Measurements from ENCODE around the gene HDAC4. TPM values are rescaled to one million over a fixed set of nuclear protein-coding genes. Genes with fewer than 3 reads are reported as not detected.
A peak's percentile ranks its signal among the peaks of the same experiment; 100 is the strongest.

The HDAC4 gene
- total RNA-seq, 1 donor from 2014 or later = 30.7 TPM

- ATAC-seq (no peak), DNase-seq (ENCODE audit: missing footprints) (no peak)
- intact Hi-C loops (cut with DNase I) = loop anchor here (5.0 kb wide), 1 partner anchor 63 kb away; no protein-coding TSS in a partner anchor
Measured at GRCh38 chr2:239249048-239249447, 151.8 kb downstream of the HDAC4 start.

- intact Hi-C loops (cut with DNase I) = loop anchor here (5.0 kb wide), 1 partner anchor 65 kb away; no protein-coding TSS in a partner anchor
- DNase-seq (ENCODE audit: missing footprints) (no peak), ATAC-seq (no peak)
Measured at GRCh38 chr2:239247401-239248245, 153.2 kb downstream of the HDAC4 start.

DNA sequence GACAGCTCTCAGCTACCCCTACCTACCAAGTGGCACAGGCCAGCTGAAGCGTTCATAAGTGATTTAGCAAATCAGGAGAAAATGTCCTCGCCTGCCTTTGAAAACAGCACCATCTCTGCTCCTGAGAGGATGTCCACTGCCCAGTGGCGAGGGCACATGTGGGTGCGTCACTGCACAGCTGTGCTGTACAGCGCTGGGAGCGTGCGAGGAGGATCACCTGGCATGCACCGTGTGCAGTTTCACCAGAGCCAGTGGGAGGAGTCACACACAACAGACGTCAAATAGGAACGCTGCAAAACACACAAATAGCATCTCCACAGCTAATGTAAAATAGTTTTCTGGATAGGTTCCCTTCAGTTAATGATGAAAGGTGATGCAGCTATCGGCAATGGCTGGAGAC lies 154.1 kb downstream of the HDAC4 start:
- intact Hi-C loops (cut with DNase I) = loop anchor here (5.0 kb wide), 1 partner anchor 66 kb away; no protein-coding TSS in a partner anchor
- ATAC-seq (no peak), DNase-seq (ENCODE audit: missing footprints) (no peak)

DNA sequence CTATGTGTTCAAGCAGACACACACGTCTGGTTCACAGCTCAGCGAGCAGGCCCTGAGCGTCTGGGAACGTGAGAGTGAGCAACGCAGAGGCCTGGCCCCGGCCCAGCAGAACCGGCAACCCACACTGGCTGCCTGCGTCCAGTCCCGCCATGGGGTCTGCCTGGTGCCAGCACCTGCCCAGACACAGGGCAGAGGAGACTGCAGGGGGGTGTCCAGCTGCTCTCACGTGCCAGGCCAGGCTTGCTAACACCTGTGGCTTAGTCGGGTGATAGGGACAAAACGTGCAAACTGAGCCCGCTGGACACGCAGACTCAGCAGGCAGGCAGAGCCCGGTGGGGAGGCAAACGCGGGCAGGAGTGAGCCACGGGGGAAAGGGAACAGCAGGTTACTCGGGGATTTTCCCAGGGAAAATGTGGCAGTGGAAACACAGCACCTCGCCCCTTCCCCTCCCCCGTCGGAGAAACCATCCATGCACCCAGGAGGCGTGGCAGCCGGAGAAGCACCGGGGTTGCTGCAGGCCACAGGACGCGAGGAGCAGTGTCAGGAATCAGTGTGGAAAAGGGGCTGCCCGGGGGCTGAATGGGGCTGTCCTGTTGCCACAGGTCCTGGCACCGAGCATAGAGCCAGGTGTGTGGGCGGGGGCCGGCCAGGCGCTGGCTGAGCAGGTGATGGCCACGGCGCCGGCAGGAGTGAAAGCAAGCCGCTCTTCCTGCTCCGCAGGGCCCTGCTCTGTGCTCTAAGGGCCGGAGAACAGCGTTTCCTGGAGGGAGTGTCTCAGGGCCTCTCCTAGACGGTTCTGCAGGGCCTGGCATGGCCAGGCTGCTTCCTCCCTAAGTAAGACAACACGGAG lies 154.7 kb downstream of the HDAC4 start:
- DNase-seq (ENCODE audit: missing footprints) = no peak
- intact Hi-C loops (cut with DNase I) = loop anchor here (5.0 kb wide), 1 partner anchor 66 kb away; no protein-coding TSS in a partner anchor
- peak; percentile 45 for ATAC-seq

DNA sequence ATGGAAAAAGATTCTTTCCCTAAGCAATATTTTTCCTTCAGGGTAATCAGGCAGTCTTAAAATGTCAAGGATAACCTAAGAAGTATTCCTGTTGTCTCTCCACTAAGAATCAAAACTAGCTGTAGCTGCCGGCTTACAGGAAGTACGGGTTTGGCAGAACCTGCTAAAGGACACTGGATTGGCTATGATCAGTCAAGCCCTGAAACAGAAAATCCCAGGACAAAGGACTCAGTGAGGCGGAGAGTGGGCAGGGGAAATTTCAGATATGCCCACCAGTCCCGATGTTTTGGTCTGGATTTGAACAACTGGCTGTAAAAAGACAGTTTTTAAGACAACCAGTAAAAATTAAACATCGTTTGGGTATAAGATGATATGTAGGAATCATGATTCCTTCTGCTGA lies 155.7 kb downstream of the HDAC4 start:
- ATAC-seq = no peak

GRCh38 chr2:239244625-239245024 lies 156.2 kb downstream of the HDAC4 start:
- intact Hi-C loops (cut with DNase I) = loop anchor here (5.0 kb wide), 1 partner anchor 68 kb away; no protein-coding TSS in a partner anchor
- DNase-seq (ENCODE audit: missing footprints) (no peak), ATAC-seq (no peak)

More for the DNA sequence above, 155.7 kb downstream of the HDAC4 start:
- DNase-seq (ENCODE audit: missing footprints) = no peak
- intact Hi-C loops (cut with DNase I) = loop anchor here (5.0 kb wide), 1 partner anchor 67 kb away; no protein-coding TSS in a partner anchor

- intact Hi-C loops (cut with DNase I) = no loop called here
- ATAC-seq = no peak
- no peak for DNase-seq (ENCODE audit: missing footprints)
Measured at GRCh38 chr2:239241431-239241960, 159.3 kb downstream of the HDAC4 start.

GRCh38 chr2:239240414-239240881 lies 160.4 kb downstream of the HDAC4 start:
- intact Hi-C loops (cut with DNase I) = no loop called here
- ATAC-seq (peak; percentile 88), DNase-seq (ENCODE audit: missing footprints) (peak; percentile 76)

DNA sequence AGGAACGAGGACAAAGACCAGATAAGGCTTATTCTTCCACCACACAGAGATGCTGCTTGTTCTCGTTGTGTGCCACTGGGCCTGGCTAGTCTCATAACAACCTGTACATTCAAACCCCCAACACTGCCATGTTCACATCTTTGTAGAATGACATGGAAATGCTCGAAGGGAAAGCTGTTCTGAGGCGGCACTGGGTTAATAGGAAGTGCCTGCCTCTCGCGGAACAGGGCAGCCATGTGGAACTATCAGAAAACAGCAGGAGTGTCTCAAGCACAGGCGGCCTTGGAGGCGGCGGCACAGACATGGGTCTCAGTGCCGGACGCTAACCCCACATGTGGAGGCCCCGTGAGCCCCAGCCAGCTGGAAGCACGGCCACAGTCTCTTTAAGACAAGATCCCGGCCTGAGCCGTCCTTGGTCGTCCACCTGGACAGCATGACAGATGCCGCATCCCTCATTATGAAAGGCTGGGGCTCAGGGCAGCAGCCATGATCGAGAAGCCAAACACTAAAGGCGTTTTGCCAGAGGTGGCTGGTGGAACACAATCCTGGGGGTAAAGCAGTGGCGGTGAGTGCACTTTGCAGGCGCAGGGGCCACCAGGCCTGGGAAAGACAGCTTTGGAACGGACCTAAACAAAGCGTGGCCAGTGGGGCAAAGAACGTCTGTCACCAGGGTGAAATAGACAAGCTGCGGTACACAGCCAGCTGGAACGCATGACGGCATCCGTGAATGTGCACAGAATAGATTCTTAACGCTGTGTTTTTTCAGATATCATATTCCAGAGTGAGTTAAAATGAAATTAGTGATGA lies 161.0 kb downstream of the HDAC4 start:
- ATAC-seq (peak; percentile 75), DNase-seq (ENCODE audit: missing footprints) (peak; percentile 73)
- intact Hi-C loops (cut with DNase I) = no loop called here

DNA sequence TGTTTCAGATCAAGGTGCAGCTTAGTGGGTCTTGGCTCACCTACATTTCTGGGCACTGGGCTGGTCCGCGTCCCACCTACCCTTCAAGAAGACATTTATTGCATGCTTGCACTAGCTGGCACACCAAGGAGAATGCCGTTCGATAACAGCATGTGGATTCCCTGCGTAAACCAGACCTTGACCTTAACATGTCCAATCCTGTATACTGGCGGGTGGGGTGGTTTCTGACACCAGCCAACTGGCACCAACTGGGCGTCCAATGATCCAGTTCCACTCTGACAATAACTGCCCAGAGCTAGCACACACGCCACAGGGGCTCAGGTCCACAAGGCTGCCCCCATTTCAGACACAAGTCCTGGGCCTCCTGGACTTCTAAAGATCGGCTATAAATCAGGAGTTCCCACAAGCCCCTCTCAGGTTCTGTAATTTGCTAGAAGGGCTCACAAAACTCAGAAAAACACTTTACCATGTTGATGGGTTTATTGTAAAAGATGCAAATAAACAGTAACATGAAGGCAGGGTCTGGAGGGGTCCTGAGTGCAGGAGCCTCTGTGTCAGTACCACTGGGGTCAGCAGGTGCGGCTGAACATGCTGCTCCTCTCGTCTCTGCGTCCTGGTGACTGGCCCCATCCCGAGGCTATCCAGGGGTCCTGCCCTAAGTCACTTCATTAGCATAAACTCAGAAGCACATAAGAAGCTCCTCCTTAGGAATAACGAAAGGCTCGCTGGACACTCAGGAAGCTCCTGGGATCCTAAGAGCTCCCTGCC lies 161.8 kb downstream of the HDAC4 start:
- intact Hi-C loops (cut with DNase I) = no loop called here
- DNase-seq (ENCODE audit: missing footprints) (no peak), ATAC-seq (no peak)

DNA sequence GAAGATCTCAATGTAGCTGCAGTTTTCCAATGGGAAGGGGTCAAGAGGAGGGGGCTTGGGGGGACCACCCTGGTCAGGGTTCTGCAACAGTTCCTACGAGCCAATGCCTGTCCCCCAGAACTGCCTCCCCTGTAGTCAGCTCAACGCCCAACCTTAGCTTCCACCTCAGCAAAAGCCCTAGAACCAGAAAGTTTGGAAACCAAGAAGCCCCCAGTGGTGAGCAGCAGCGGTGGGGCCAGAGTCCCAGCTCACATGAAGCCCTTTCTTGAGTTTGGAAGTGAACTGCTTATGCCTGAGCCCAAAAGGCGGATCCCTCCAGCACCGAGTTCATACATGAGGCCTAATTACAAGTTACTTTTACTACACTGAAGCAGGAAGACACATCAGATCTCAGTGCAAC lies 162.4 kb downstream of the HDAC4 start:
- ATAC-seq (no peak), DNase-seq (ENCODE audit: missing footprints) (no peak)
- intact Hi-C loops (cut with DNase I) = no loop called here

DNA sequence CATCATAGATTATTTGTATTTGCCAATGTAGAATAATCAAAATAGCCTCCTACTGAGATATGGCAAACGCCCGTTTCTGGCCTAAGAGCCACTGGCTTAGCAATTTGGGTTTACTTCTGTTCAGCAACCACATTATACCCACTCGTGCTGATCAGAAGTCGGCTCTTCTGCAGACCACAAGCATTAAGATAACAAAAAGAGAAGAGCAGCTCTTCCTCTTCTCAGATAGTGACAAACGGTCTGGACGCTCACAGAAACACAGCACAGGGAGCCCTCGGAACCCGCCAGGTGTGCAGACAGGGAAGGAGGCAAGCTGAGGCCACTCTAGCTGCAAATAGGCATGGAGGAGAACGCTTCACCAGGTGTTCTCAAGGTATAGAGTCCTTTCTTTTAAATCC lies 164.0 kb downstream of the HDAC4 start:
- no peak for ATAC-seq
- no peak for DNase-seq (ENCODE audit: missing footprints)
- intact Hi-C loops (cut with DNase I) = no loop called here

- ATAC-seq (no peak), DNase-seq (ENCODE audit: missing footprints) (no peak)
- intact Hi-C loops (cut with DNase I) = no loop called here
Measured at GRCh38 chr2:239236043-239236807, 164.6 kb downstream of the HDAC4 start.

- DNase-seq (ENCODE audit: missing footprints) = no peak
- no peak for ATAC-seq
- intact Hi-C loops (cut with DNase I) = no loop called here
Measured at GRCh38 chr2:239235311-239235710, 165.5 kb downstream of the HDAC4 start.

DNA sequence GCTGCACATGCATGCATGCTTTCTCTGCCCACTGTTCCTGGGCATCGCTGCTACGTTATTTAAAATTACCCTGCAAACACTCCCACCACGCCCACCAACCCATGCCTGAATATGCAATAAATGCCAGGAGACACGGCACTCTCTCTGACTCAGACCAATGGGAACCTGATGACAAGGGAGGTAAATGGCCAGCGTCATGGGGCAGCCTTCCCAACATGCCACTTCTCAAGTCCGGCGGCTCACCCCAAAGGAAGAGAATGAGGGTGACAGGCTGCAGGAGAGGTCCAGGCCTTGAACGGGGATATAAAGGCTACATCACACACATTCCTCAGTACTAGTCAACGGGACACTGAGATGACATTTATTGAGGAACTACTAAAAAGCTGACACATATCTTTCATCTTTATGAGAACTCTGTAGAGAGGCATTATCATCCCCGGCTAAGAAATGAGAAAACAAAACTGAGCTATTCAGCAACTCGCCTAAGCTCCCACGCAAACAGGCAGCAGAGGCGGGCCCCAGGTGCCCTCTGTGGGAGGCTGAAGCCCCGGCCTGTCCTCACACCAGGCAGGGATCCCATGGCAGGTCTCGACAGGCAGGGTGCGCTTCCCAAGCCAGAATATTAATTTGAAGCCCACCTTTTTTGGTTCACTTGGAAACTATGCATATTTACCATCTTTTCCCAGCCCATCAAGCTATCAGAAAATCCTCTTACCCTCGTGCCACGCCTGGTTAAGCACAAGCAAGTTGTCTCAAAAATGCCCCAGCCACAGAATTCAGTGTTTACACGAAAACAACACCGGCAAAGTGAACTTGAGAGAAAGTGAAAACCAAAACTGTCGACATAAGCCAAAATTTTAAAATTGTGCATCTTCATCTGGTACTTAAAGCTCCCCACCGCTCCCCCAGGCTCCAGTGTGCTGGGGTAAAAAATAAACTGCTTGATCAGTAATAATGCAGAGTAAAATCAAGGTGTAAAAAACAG lies 166.3 kb downstream of the HDAC4 start:
- ATAC-seq = no peak
- DNase-seq (ENCODE audit: missing footprints) = no peak
- intact Hi-C loops (cut with DNase I) = no loop called here

DNA sequence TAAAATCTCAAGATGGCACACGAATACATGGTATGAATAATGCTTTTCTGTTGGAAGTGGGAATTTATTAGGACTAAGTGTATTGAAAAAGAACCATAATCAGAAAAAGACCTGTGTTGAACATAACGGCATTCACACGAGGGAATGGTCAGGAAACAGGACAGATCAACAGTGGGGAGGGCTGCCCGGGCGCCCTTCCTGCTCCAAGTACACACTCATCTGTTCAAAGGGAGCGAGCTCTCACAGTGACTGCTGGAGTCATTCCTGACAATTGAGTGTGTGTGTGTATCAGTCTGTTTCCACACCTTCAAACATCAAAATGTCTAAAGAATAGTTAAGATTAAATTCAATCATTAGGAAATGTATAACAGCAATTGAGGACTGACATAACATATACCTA lies 167.2 kb downstream of the HDAC4 start:
- DNase-seq (ENCODE audit: missing footprints) = no peak
- intact Hi-C loops (cut with DNase I) = no loop called here
- ATAC-seq = no peak
